Keratinocyte (primary cell): ENCODE data around the gene D2HGDH. TPM values are rescaled to one million over a fixed set of nuclear protein-coding genes. Genes with fewer than 3 reads are reported as not detected.

Source experiments
- DNase-seq: peaks from one replicate; pipeline ENCODE4 v3.0.0-alpha.2; 2011; ENCODE audit warnings: low read depth, missing footprints, low spot score
- FAIRE-seq: peaks from 2 replicates; lab custom pipeline; 2011; peaks lifted over from hg19 to GRCh38; lab: Jason Lieb, UNC
- H2AFZ ChIP-seq: 2 replicates; pipeline ENCODE4 v1.6.0; 2012; ENCODE audit warnings: low read length, control low read depth, inconsistent platforms; ENCODE audit not compliant: control insufficient read depth
- H3K27ac ChIP-seq: 2 replicates; pipeline ENCODE4 v1.5.1; 2011; ENCODE audit warnings: low read length; ENCODE audit not compliant: control insufficient read depth, insufficient read depth
- H3K27me3 ChIP-seq: 3 replicates; pipeline ENCODE4 v1.6.0; 2011; ENCODE audit warnings: low read length; ENCODE audit not compliant: control insufficient read depth, insufficient read depth; ENCODE audit errors: extremely low read depth
- H3K36me3 ChIP-seq, 2 experiments: 2 replicates in 1 of 2; 3 replicates in 1 of 2; pipeline ENCODE4 v1.5.1; 2011; ENCODE audit warnings: low read length in 2 of 2, mild to moderate bottlenecking in 1 of 2; ENCODE audit not compliant: control insufficient read depth in 2 of 2, insufficient read depth in 2 of 2; ENCODE audit errors: extremely low read depth in 1 of 2
- H3K4me1 ChIP-seq: 3 replicates; pipeline ENCODE4 v1.5.1; 2011; ENCODE audit warnings: low read length; ENCODE audit not compliant: control insufficient read depth, insufficient read depth; ENCODE audit errors: extremely low read depth
- H3K4me2 ChIP-seq: 3 replicates; pipeline ENCODE4 v1.6.0; 2011; ENCODE audit warnings: low read depth, low read length; ENCODE audit not compliant: control insufficient read depth, insufficient read depth; ENCODE audit errors: extremely low read depth
- H3K4me3 ChIP-seq, 3 experiments: fragments of 200-600 bp in 1 of 3; sonication (generic) in 1 of 3; 2 replicates in 2 of 3; 3 replicates in 1 of 3; pipeline ENCODE4 v1.5.1; 2011 to 2016; ENCODE audit warnings: low read length in 3 of 3, mild to moderate bottlenecking in 3 of 3, control low read depth in 2 of 3, inconsistent platforms in 1 of 3, low read depth in 1 of 3, mixed read lengths in 1 of 3, mixed run types in 1 of 3, moderate library complexity in 1 of 3; ENCODE audit not compliant: control insufficient read depth in 2 of 3, insufficient read depth in 2 of 3; ENCODE audit errors: extremely low read depth in 1 of 3
- H3K79me2 ChIP-seq: 2 replicates; pipeline ENCODE4 v1.6.0; 2012; ENCODE audit warnings: low read length; ENCODE audit not compliant: control insufficient read depth, insufficient read depth
- H3K9ac ChIP-seq: 3 replicates; pipeline ENCODE4 v1.6.0; 2011; ENCODE audit warnings: low read length; ENCODE audit not compliant: control insufficient read depth, insufficient read depth; ENCODE audit errors: extremely low read depth
- H3K9me1 ChIP-seq: 3 replicates; pipeline ENCODE4 v1.6.0; 2011; ENCODE audit warnings: low read length; ENCODE audit not compliant: control insufficient read depth, insufficient read depth; ENCODE audit errors: extremely low read depth
- H3K9me3 ChIP-seq: 2 replicates; pipeline ENCODE4 v1.5.1; 2012; ENCODE audit warnings: low read depth, low read length; ENCODE audit not compliant: control insufficient read depth
- H4K20me1 ChIP-seq: 3 replicates; pipeline ENCODE4 v1.6.0; 2011; ENCODE audit warnings: low read length; ENCODE audit not compliant: control insufficient read depth, insufficient read depth; ENCODE audit errors: extremely low read depth
- EZH2 ChIP-seq: IDR thresholded peaks from one replicate; pipeline ENCODE4 v1.6.1; 2012; ENCODE audit warnings: inconsistent platforms, mild to moderate bottlenecking, low read length, moderate library complexity
- dilution Hi-C: fragments of 300-500 bp; cut with MboI; formaldehyde crosslinking; loops from one replicate; pipeline ENCODE4 v1.7.0; 2020; ENCODE audit warnings: low sequenced_read_pairs; ENCODE audit not compliant: extremely low pct_ligation_motif_present
- polyA plus RNA-seq, 5 experiments: library from polyadenylated mRNA; depleted of rRNA in 3 of 5; stranded (reverse) in 3 of 5; stranded (forward) in 1 of 5; unstranded in 1 of 5; fragments of >200 nt; gene quantifications; 1 replicate in 1 of 5; 2 replicates in 3 of 5; 3 replicates in 1 of 5; pipeline versions ENCODE4 v1.2.1 to v1.2.3, GENCODE V29; 2011 to 2012; ENCODE audit warnings: missing spikeins in 2 of 5, low read depth in 1 of 5, low replicate concordance in 1 of 5
- TF ChIP-seq, protein P1 (sequence below), 3 experiments: IDR thresholded peaks in 1 of 3; conservative IDR thresholded peaks in 1 of 3; optimal IDR thresholded peaks in 1 of 3; 2 replicates in 2 of 3; 3 replicates in 1 of 3; pipeline versions ENCODE3 to v1.5.1; 2011; ENCODE audit warnings: low read length in 3 of 3, mild to moderate bottlenecking in 3 of 3, moderate library complexity in 2 of 3, control low read depth in 1 of 3, inconsistent platforms in 1 of 3; ENCODE audit not compliant: insufficient read depth in 2 of 3; ENCODE audit errors: extremely low read depth in 1 of 3

The D2HGDH gene
- polyA plus RNA-seq, 1 donor (not counting 4 experiments of a cell fraction or from before 2014, with no cell fraction given): 5.4 TPM

- Histone ChIP-seq H3K4me3 (no peak overlapping the region), H3K4me1 (peaks cover 10% of the 10 kb centered on the region), H3K27ac (no peak overlapping the region), H3K36me3 (peaks cover 9 to 20% of the 10 kb centered on the region in 2 experiments), H3K79me2 (peaks cover 29% of the 10 kb centered on the region), H3K9me3 (no peaks in the 10 kb centered on the region), H2AFZ (no peak overlapping the region), H4K20me1 (peaks cover 3% of the 10 kb centered on the region), H3K4me2 (no peak overlapping the region), H3K27me3 (no peaks in the 10 kb centered on the region), H3K9ac (no peak overlapping the region), H3K9me1 (peaks cover 2% of the 10 kb centered on the region)
- dilution Hi-C loops: no loop called here
- DNase-seq: no peak
- no peak for FAIRE-seq
- TF ChIP-seq, protein P1, sequence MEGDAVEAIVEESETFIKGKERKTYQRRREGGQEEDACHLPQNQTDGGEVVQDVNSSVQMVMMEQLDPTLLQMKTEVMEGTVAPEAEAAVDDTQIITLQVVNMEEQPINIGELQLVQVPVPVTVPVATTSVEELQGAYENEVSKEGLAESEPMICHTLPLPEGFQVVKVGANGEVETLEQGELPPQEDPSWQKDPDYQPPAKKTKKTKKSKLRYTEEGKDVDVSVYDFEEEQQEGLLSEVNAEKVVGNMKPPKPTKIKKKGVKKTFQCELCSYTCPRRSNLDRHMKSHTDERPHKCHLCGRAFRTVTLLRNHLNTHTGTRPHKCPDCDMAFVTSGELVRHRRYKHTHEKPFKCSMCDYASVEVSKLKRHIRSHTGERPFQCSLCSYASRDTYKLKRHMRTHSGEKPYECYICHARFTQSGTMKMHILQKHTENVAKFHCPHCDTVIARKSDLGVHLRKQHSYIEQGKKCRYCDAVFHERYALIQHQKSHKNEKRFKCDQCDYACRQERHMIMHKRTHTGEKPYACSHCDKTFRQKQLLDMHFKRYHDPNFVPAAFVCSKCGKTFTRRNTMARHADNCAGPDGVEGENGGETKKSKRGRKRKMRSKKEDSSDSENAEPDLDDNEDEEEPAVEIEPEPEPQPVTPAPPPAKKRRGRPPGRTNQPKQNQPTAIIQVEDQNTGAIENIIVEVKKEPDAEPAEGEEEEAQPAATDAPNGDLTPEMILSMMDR (optimal IDR thresholded peaks at IDR 0.05 in 1 of 3, IDR thresholded peaks at IDR 0.05 in 1 of 3, conservative IDR thresholded peaks at IDR 0.05 in 1 of 3; ENCODE audit: extremely low read depth in 1 of 3, insufficient read depth in 2 of 3, low read length in 3 of 3): no peak
- no peak for TF ChIP-seq EZH2
Observed at GRCh38 chr2:241690202-241690717, 44.2 kb upstream of the D2HGDH start.

GRCh38 chr2:241692448-241692847 is 42.0 kb upstream of the D2HGDH start:
- H3K36me3 ChIP-seq: peaks cover 9 to 20% of the 10 kb centered on the region in 2 experiments
- H3K9ac ChIP-seq: no peak overlapping the region
- no peak overlapping the region for H2AFZ ChIP-seq
- no peak for TF ChIP-seq EZH2
- TF ChIP-seq, protein P1 (optimal IDR thresholded peaks at IDR 0.05 in 1 of 3, IDR thresholded peaks at IDR 0.05 in 1 of 3, conservative IDR thresholded peaks at IDR 0.05 in 1 of 3; ENCODE audit: extremely low read depth in 1 of 3, insufficient read depth in 2 of 3, low read length in 3 of 3): no peak
- H3K27me3 ChIP-seq: no peaks in the 10 kb centered on the region
- dilution Hi-C loops: no loop called here
- H3K9me1 ChIP-seq: peaks cover 2% of the 10 kb centered on the region
- no peak overlapping the region for H3K4me2 ChIP-seq
- H3K27ac ChIP-seq: no peak overlapping the region
- H3K4me3 ChIP-seq: no peak overlapping the region
- peaks cover 18% of the 10 kb centered on the region for H3K79me2 ChIP-seq
- DNase-seq: no peak
- H4K20me1 ChIP-seq: peaks cover 3% of the 10 kb centered on the region
- peaks cover 6% of the 10 kb centered on the region for H3K4me1 ChIP-seq
- no peak for FAIRE-seq
- no peaks in the 10 kb centered on the region for H3K9me3 ChIP-seq
